DLD1 (cell line): ENCODE measurements around the gene NDUFS7.

ENCODE experiments used
- in situ Hi-C: cut with HindIII; loops from 2 replicates; pipeline ENCODE4 v1.10.0; 2017; ENCODE audit warnings: low sequenced_read_pairs

The NDUFS7 gene

GRCh38 chr19:1384478-1385110 is 887 bp downstream of the NDUFS7 start:
- in situ Hi-C loops: no loop called here

GRCh38 chr19:1385816-1386215 is 2.1 kb downstream of the NDUFS7 start:
- in situ Hi-C loops: no loop called here

GRCh38 chr19:1386945-1387683 is 3.4 kb downstream of the NDUFS7 start:
- in situ Hi-C loops: no loop called here

- in situ Hi-C loops: no loop called here
Observed at GRCh38 chr19:1387684-1388636, 4.3 kb downstream of the NDUFS7 start.

GRCh38 chr19:1388637-1389026 is 4.9 kb downstream of the NDUFS7 start:
- in situ Hi-C loops: no loop called here

- in situ Hi-C loops: no loop called here
Observed at GRCh38 chr19:1389033-1389940, 5.6 kb downstream of the NDUFS7 start.

- in situ Hi-C loops: no loop called here
Observed at GRCh38 chr19:1390890-1391423, 7.2 kb downstream of the NDUFS7 start.

GRCh38 chr19:1392407-1392806 is 8.7 kb downstream of the NDUFS7 start:
- in situ Hi-C loops: no loop called here

- in situ Hi-C loops: no loop called here
Observed at GRCh38 chr19:1392939-1393530, 9.3 kb downstream of the NDUFS7 start.

- in situ Hi-C loops: no loop called here
Observed at GRCh38 chr19:1393841-1394240, 10.1 kb downstream of the NDUFS7 start.

GRCh38 chr19:1394252-1395193 is 10.8 kb downstream of the NDUFS7 start:
- in situ Hi-C loops: no loop called here

- in situ Hi-C loops: no loop called here
Observed at GRCh38 chr19:1395194-1396018, 11.7 kb downstream of the NDUFS7 start.

GRCh38 chr19:1396019-1396767 is 12.5 kb downstream of the NDUFS7 start:
- in situ Hi-C loops: no loop called here

- in situ Hi-C loops: no loop called here
Observed at GRCh38 chr19:1396768-1397679, 13.3 kb downstream of the NDUFS7 start.

GRCh38 chr19:1397838-1398237 is 14.1 kb downstream of the NDUFS7 start:
- in situ Hi-C loops: no loop called here

GRCh38 chr19:1399079-1399478 is 15.4 kb downstream of the NDUFS7 start:
- in situ Hi-C loops: no loop called here
